ENCODE data around the gene NRXN2. TPM values are rescaled to one million over a fixed set of nuclear protein-coding genes. Genes with fewer than 3 reads are reported as not detected.

Gene NRXN2
- total and polyA plus RNA-seq, 10 of the 15 experiments (the other 5 are each of a cell fraction or from before 2014, with no cell fraction given) = 0.03 to 1.4 (median 0.23) TPM

GRCh38 chr11:64754919-64755662, 32.1 kb upstream of the NRXN2 start (continued):
- no peak for TF ChIP-seq TCF12 (IDR thresholded peaks at IDR 0.05; ENCODE audit: low read depth, low read length)

- Histone ChIP-seq H3K27me3 (replicated peaks in 1 of 2; ENCODE audit: control insufficient read depth in 2 of 2, insufficient read depth in 2 of 2, low read length in 1 of 2) (no peaks in the 10 kb centered on the region), H3K4me3 (no peak overlapping the region), H3K79me2 (ENCODE audit: control insufficient read depth, insufficient read depth, low read length) (no peaks in the 10 kb centered on the region), H3K4me1 (ENCODE audit: control insufficient read depth, insufficient read depth, low read length) (no peaks in the 10 kb centered on the region), H3K27ac (ENCODE audit: control insufficient read depth, insufficient read depth) (no peak overlapping the region), H4K20me1 (ENCODE audit: control insufficient read depth, insufficient read depth) (no peaks in the 10 kb centered on the region), H3K4me2 (ENCODE audit: control insufficient read depth, insufficient read depth) (no peak overlapping the region), H3K9me3 (replicated peaks; ENCODE audit: control insufficient read depth, insufficient read depth, low read length) (no peaks in the 10 kb centered on the region), H2AFZ (ENCODE audit: control insufficient read depth, low read depth, low read length) (no peak overlapping the region), H3K36me3 (ENCODE audit: control insufficient read depth in 2 of 2, insufficient read depth in 2 of 2, low read length in 1 of 2) (no peaks in the 10 kb centered on the region), H3K9ac (ENCODE audit: control insufficient read depth, insufficient read depth, low read length) (no peak overlapping the region)
- DNase-seq (ENCODE audit: low read depth, low spot score) (no peak), FAIRE-seq (no peak), ATAC-seq (no peak)
- CTCF ChIA-PET = no interaction called here
- 72% methylated on average over 20 of the region's 26 CpGs for WGBS (ENCODE audit: insufficient coverage, insufficient replicate concordance, low lambda C conversion rate, missing lambda C conversion rate)
- in situ Hi-C loops (cut with MboI) = no loop called here
- SMC1A ChIA-PET (ENCODE audit: uncharacterized antibody, unreplicated experiment) = no interaction called here
- no TSS peak for BruUV-seq (replicated peaks)
- RAD21 ChIA-PET (ENCODE audit: unreplicated experiment) = no interaction called here
- POLR2A ChIA-PET = no interaction called here
- TF ChIP-seq PAX8 (IDR thresholded peaks at IDR 0.05) (no peak), ZNF687 (IDR thresholded peaks at IDR 0.05) (no peak), ZBTB11 (CRISPR knock-in tag; IDR thresholded peaks at IDR 0.05) (no peak), MAX (IDR thresholded peaks at IDR 0.05; ENCODE audit: low read depth, low read length) (no peak), E2F8 (IDR thresholded peaks at IDR 0.05; ENCODE audit: low read depth, partially characterized antibody) (no peak)
- intact Hi-C loops (cut with micrococcal nuclease; ENCODE audit: unreplicated experiment) = no loop called here
These were observed 31.3 kb upstream of the NRXN2 start for GRCh38 chr11:64754124-64754918.
